ENCODE data around the gene GOSR2. TPM values are rescaled to one million over a fixed set of nuclear protein-coding genes. Genes with fewer than 3 reads are reported as not detected.

Gene GOSR2
- total and polyA plus RNA-seq, 2 of the 8 experiments (the other 6 are each of a cell fraction or from before 2014, with no cell fraction given): 28.2 to 36.2 TPM

- no peak for TF ChIP-seq CREB1 (IDR thresholded peaks at IDR 0.05)
- no peak for TF ChIP-seq NANOG (IDR thresholded peaks at IDR 0.05; ENCODE audit: insufficient read depth, low read depth, low read length, poor library complexity, severe bottlenecking)
- no peak for TF ChIP-seq BCL11A (IDR thresholded peaks at IDR 0.05; ENCODE audit: low read depth in 2 of 2, low read length in 2 of 2)
- TF ChIP-seq RXRA (IDR thresholded peaks at IDR 0.05; ENCODE audit: insufficient read depth, low read depth, low read length): no peak
- TF ChIP-seq CTCF (IDR thresholded peaks at IDR 0.05; ENCODE audit: control extremely low read depth in 1 of 3, insufficient read depth in 1 of 3, low read depth in 1 of 3, low read length in 3 of 3): no peak
Observed at GRCh38 chr17:46949291-46950174, 26.6 kb downstream of the GOSR2 start (continued).
